ENCODE results near the gene ZBTB20. TPM values are rescaled to one million over a fixed set of nuclear protein-coding genes. Genes with fewer than 3 reads are reported as not detected.

ZBTB20 gene
- total RNA-seq, 1 donor from 2014 or later: 8.7 TPM

DNA sequence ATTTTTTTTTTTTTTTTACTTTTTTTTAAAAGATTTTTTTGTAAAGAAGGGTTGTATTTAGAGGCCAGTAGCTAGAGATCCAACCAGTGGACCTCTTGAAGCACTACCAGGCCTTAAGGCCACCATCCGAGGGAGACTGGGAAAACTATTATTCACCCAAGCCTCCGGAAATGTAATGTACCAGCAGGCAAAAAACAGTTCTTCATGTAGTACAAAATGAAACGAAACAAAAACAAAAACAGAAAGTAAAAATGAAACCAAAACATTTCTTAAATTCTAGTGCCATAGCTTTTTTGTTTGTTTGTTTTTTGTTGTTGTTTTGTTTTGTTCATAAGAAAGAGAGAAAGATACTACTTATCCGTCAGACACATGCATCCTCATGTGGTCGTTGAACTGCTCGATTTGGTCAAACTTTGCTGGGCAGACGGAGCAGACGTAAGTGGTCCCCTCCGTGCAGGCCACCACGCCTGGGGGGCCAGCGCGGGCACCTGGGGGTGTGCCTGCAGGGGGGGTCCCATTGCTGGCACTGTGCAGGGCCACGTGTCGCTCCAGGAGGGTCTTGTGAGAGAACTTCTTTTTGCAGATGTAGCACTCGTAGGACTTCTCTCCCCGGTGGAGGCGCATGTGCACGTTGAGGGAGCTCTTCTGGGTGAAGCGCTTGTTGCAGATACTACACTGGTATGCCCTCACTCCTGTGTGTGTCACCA lies 808.3 kb downstream of the ZBTB20 start:
- DNase-seq (ENCODE audit: low read depth in 2 of 2): no peak

GRCh38 chr3:114336857-114337256 lies 810.2 kb downstream of the ZBTB20 start:
- no peak for DNase-seq (ENCODE audit: low read depth in 2 of 2)

DNA sequence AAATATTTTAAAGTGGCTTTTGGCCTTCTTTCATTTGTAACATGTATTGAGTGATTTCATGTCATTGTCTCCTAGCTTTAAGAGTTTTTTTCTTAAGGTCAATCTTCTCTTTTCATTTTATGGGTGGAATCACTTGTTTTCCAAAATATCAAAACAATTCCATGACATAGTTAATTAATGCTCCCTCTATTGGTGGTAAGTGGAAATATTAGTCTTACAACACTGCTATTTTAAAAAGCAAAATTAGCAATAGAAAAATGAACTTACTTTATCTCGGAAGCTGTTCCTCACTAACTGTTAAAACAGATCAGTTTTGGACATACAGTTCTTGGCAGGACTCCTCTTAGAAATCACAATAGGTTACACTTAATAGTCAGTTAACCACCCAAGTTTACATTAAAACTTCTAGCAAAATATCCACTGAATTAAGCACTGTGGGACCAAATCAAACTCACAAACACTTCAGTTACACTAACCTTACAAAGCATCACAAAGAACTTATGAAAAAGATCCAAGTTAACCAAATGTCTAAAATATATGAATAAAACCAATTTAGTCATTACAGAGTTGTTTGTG lies 810.9 kb downstream of the ZBTB20 start:
- peak in 1 of 2 donors; percentile 4 for DNase-seq (ENCODE audit: low read depth in 2 of 2)

DNA sequence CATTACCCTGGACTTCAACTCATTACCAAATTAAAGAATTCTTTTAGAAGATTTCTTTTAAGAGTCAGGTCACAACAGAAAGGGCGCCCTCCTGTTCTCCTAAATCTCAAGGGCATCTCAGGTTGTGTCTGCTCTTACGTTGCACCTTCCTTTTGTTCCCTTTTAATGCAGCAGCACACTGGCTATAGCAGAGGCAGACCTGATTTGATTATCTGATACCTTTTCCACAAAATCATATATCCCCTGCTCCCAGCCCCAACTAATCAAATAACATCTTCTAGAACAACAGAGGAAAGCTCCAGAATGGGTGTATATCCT lies 813.2 kb downstream of the ZBTB20 start:
- no peak for DNase-seq (ENCODE audit: low read depth in 2 of 2)

DNA sequence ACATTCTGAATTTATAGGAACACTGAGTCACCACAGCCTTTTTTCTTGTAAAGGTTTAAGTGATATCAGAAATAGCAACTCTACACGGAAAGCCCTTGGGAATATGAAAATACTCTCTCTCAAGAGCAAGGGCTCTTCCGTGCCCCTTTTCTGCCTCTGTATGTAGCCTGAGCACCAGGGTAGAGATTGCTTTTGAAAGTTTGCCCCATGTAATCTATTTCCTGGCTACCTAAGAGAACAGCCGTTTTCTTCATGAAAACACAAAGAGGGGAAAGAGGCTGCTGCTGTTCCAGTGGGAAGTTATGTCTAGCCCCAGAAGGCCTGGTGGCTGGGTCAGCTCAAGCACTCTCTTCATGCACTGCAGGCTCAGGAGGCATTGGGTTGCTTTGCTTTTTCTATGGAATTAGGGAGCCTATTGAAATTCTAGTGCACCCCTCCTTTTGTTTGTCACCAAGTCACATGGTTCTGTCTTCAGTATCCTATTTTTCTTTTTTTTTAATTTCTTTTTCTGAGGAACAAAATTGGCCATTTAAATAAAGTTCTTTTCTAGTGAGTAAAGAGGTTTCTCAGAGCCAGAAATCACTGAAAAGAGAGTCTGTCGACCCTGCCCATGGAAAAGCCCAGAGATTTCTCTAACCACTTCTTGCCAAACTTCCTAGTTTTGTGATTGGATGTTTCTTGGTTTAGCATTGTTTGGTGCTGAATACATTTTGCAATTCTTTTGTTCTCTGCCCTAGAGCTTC lies 813.7 kb downstream of the ZBTB20 start:
- no peak for DNase-seq (ENCODE audit: low read depth in 2 of 2)

DNA sequence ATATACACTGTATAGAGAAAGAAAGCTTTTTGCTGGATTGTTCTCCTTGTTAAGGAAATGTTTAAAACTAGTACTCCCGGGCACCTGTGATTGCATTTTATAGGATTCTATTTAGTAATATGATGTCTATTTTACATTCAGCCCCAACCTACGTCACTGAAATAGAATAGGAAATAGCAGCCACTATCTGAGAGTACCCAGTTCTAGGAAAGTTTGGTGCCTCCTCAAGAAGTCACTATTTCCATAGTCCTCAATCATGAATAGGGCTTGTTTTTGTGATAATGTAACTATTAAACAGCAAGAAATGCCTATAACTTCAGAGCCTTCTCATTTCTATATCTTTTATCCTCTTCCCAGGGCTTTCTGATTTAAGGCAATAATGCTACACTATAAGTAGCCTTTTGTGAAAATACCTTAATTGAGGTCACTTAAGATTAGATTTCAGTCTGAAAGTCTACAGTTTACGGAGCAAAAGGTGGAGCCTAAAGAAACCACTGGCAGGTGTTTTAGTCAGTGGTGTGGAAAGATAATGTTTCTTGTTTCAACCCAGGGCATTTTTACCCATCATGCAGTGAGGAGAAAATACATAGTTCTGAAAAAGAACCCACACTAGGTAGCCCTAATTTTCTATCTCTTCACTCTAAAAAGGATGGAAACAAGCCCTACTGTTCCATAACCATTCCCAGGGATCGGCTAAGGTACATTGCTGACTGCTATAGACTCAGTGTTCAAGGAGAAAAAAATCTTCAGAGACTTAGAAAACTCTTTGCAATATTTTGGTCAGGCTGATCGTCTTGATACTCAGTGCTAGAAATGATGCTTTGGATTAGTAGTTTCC lies 814.5 kb downstream of the ZBTB20 start:
- DNase-seq (ENCODE audit: low read depth in 2 of 2): no peak

GRCh38 chr3:114331710-114332109 lies 815.4 kb downstream of the ZBTB20 start:
- no peak for DNase-seq (ENCODE audit: low read depth in 2 of 2)

GRCh38 chr3:114331007-114331406 lies 816.1 kb downstream of the ZBTB20 start:
- no peak for DNase-seq (ENCODE audit: low read depth in 2 of 2)

DNA sequence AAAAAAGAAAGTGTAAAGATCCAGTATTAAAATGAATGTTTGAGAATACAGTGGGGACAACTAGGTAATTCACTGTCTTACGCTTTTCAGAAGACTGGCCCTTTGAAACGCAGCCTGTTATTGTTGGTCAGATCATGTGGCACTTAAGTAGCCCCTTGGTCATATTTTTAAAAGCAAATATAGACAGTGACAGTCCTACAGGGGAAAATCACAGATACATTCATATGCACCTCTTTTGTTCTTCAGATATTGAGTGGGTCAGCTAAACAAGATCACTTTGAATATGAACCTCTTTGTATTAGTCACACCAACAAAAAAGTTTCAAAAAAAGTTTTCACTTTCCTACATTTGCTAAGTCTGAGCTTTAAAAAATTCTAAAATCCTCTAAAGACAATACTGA lies 817.3 kb downstream of the ZBTB20 start:
- no peak for DNase-seq (ENCODE audit: low read depth in 2 of 2)

DNA sequence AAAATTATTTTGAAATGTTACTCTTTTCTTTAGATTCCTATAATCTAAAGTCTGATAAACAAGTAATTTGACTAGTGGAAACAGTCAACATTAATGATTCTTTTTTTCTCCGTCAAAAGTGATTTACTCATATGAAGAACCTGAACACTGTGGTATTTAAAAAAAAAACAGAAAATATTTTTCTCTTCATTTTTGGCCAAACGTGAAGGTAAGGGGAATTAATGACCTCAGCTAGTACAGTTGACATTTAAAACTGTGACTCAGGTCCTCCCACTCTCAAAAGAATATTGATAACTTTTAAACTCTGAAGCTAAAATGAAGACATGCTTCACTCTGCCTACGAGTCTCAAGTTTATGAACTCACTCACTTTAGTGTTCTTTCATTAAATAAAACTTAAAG lies 818.7 kb downstream of the ZBTB20 start:
- DNase-seq (ENCODE audit: low read depth in 2 of 2): no peak

- DNase-seq (ENCODE audit: low read depth in 2 of 2): no peak
These were observed 819.4 kb downstream of the ZBTB20 start for GRCh38 chr3:114327665-114328064.

DNA sequence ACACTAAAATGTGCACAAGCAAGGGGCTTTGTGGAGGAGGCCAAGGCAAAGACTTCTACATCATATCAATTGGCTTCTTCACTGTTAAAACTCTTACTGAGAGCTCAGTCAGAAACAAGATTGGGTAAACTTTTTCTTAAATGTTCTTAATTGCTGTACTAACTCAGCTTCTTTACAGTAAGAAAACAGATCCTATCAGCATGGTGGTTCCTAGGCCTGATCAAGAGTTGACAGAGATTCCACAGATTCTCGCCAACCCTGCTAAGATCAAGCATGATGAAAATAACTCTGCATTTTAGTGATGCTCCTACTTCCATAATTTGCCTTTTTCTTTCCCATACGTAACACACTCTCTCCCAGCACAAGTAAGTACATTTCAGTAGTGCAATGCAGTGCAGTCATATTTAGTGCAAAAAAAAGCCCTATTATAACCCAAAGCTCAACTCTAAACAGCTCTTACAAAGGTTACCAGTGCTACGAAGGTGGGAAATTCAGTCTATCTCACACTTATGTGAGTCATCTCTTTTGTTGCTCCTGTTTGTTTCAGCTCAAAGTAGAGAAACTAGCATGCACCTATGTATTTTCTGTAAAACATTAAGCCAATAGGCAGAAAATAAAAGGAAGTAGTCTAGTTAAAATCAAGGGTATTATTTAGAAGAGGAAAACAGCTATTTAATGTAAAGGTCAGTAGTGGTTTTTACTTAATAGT lies 823.4 kb downstream of the ZBTB20 start:
- DNase-seq (ENCODE audit: low read depth in 2 of 2): no peak

- peak; percentile 52 to 75 for DNase-seq (ENCODE audit: low read depth in 2 of 2)
These were observed 826.8 kb downstream of the ZBTB20 start for GRCh38 chr3:114320246-114320645.

DNA sequence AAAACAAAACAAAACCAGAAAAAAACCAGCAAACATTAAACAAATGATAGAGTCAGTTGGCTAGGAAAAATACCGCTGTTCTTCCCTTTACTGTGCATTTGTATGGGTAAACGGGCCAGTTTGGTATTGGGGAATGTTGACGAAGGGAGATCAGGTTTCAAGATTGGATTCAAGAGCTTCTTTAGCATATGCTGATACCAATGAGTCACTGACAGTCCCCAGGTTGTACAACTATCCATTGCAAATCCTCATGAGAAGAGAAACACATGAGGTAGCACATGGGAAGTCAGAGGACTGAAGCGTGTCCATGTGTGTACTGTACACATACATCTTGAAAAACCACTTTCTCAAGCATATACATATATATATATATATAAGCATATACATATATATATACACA lies 827.6 kb downstream of the ZBTB20 start:
- DNase-seq (ENCODE audit: low read depth in 2 of 2): peak in 1 of 2 donors; percentile 39

- no peak for DNase-seq (ENCODE audit: low read depth in 2 of 2)
These were observed 828.8 kb downstream of the ZBTB20 start for GRCh38 chr3:114318295-114318694.

DNA sequence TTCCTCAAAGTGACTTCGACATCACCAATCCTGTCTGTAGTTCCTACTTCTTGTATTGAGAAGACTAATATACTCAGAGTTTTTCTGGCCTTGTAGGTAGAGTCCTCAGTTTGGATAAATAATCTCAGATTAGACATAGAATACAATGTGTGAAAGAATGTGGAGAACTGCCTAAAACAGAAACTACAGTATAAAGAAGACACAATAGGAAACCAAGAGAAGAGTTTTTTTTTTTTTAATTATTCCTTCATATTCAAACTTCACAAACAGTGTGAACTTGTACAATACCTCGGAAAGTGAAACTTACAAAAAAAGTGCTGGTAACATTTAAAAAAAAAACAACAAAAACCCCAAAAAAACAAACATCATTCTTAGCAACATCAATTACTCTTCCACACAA lies 832.8 kb downstream of the ZBTB20 start:
- no peak for DNase-seq (ENCODE audit: low read depth in 2 of 2)

DNA sequence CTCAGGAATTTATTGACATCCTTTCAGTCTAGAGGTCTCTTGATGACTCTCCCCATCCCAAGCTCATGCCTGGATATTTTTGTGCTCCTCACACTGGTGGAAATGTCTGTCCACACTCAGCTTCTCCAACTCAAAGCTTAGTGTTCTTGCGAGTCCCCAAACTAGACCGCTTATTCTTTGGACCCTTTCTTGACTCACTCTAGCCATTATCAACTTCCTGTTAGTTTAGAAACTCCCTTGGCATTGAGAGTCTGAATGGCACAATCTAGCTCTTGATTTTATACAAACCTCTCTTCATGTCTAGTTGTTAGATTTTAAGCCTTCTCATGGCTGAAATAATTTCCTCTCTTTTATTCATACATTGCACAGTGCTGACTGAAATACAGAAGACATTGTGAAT lies 833.7 kb downstream of the ZBTB20 start:
- DNase-seq (ENCODE audit: low read depth in 2 of 2): no peak

- DNase-seq (ENCODE audit: low read depth in 2 of 2): no peak
These were observed 836.4 kb downstream of the ZBTB20 start for GRCh38 chr3:114310695-114311094.

DNA sequence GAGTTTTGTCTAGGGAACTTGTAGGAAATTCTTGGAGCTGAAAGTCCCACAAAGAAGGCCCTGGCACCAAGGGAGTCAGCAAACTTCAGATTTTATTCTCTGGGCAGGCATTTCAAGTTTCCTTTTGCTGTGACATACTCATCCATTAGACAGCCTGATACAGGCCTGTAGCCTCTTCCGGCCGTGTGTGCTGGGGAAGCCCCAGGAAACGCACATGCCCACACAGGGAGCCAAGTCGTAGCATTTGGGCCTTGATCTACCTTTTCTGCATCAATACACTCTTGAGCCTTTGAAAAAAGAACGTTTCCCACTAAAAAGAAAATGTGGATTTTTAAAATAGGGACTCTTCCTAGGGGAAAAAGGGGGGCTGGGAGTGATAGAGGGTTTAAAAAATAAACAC lies 838.3 kb downstream of the ZBTB20 start:
- DNase-seq (ENCODE audit: low read depth in 2 of 2): no peak

GRCh38 chr3:114308377-114308776 lies 838.7 kb downstream of the ZBTB20 start:
- DNase-seq (ENCODE audit: low read depth in 2 of 2): no peak

- no peak for DNase-seq (ENCODE audit: low read depth in 2 of 2)
These were observed 839.3 kb downstream of the ZBTB20 start for GRCh38 chr3:114307832-114308231.

Measured in dermis microvascular lymphatic vessel endothelial cell (primary cell).